ENCODE results near the gene SLC6A9. TPM values are rescaled to one million over a fixed set of nuclear protein-coding genes. Genes with fewer than 3 reads are reported as not detected.

Gene SLC6A9
- total RNA-seq, 2 donors from 2014 or later: 21.7 to 26.1 TPM

DNA sequence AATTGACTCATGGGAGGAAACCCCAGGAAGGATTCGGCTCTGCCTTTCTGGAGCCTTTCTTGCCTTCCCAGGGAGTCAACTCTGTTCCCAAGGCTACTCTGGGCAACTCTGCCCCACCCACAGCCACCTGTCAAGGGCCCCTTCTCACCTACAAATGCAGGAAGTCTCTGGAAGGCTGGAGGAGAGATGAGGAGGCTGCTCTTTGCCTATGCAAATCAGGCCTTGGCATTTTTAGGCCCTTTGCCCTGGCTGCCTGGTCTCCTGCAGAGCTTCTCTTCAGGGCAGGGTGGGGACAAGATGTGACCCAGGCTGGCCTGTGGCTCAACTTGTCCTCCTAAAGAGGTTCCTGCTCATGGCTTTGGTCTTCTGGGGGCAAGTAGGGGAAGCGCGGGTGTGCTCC lies 5.4 kb downstream of the SLC6A9 start:
- Histone ChIP-seq H3K4me3 (no peak overlapping the region), H3K4me1 (peaks cover 15% of the 10 kb centered on the region), H3K27ac (peak overlapping the region; percentile 82), H3K36me3 (no peaks in the 10 kb centered on the region), H3K9me3 (no peaks in the 10 kb centered on the region), H3K9ac (ENCODE audit: low read depth in 2 of 2, low read length in 2 of 2) (peak overlapping the region in 1 of 2 donors; percentile 63), H3K27me3 (no peaks in the 10 kb centered on the region)
- DNase-seq: peak; percentile 89
- TF ChIP-seq, protein P1, sequence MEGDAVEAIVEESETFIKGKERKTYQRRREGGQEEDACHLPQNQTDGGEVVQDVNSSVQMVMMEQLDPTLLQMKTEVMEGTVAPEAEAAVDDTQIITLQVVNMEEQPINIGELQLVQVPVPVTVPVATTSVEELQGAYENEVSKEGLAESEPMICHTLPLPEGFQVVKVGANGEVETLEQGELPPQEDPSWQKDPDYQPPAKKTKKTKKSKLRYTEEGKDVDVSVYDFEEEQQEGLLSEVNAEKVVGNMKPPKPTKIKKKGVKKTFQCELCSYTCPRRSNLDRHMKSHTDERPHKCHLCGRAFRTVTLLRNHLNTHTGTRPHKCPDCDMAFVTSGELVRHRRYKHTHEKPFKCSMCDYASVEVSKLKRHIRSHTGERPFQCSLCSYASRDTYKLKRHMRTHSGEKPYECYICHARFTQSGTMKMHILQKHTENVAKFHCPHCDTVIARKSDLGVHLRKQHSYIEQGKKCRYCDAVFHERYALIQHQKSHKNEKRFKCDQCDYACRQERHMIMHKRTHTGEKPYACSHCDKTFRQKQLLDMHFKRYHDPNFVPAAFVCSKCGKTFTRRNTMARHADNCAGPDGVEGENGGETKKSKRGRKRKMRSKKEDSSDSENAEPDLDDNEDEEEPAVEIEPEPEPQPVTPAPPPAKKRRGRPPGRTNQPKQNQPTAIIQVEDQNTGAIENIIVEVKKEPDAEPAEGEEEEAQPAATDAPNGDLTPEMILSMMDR (IDR thresholded peaks at IDR 0.05): no peak
- intact Hi-C loops (cut with DNase I): no loop called here

DNA sequence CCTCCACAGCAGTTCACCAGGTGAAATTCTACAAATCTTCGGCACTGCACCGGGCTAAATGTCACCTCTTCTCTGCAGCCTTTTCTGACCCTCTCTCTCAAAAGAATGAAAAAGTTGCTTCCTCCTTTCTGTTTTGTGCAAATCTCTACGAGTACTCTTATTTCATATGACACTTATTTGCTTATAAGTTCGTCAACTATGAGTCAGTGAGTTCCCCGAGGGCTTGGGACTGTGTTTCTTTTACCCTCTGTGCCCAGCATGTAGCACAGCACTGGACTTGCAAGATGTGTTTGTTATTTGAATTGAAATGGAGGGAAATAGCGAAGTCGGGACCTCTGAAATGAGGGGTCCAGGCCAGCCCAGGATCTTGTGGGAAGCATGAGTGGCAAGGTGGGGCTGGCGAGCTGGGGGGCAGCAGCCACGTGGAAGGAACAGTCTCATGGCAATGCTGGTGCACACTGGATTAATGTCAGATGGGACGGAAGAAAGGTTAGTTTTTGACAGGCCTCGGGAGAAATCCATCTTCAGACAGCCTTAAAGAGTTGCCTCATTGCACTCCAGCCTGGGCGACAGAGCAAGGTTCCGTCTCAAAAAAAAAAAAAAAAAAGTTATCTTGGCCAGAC lies 6.2 kb downstream of the SLC6A9 start:
- Histone ChIP-seq H3K27ac (peak overlapping the region; percentile 82), H3K36me3 (no peaks in the 10 kb centered on the region), H3K9me3 (no peaks in the 10 kb centered on the region), H3K27me3 (no peaks in the 10 kb centered on the region), H3K4me3 (no peak overlapping the region), H3K9ac (ENCODE audit: low read depth in 2 of 2, low read length in 2 of 2) (peak overlapping the region in 1 of 2 donors; percentile 38), H3K4me1 (peaks cover 15% of the 10 kb centered on the region)
- DNase-seq: no peak
- TF ChIP-seq, protein P1 (IDR thresholded peaks at IDR 0.05): no peak
- intact Hi-C loops (cut with DNase I): no loop called here

DNA sequence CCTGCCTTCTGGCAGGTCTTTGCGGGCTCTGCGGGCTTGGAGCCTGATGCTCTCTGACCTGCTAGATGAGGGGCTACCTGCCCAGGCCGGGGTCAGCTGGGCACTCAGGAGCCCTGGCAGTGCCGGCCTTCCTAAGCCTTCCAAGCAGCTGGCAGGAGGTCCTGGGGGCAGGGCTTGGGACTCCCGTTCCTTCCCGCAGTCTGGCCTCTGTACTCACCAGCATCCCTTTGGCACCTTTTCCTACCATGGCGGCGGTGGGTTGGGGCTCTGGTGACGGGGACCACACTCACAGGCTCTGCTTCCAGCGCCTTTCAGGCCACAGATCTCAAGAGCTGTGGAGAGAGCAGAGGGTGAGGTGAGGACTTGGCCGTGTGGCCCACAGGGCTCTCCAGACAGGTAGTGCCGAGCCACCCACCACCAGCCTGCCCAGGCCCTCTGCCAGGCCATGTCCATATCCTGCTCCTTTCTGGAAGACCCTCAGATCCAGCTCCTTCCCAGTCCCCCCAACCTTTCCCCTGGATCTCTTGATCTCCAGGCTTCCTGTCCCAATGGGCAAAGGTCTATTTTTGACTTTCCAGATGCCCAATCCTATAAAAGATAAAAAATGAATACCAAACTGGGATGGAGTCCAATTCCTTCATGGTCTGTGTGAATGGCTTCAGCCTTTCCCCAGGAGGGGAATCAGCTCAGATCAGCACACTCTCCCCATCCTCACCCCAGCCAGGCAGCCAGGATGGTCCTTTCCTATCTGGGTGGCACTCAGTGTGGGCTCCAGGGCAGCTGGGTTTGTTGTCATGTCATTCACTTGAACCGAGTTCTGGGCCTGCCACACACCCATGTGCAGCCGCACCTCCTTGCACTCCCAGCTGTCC lies 7.0 kb downstream of the SLC6A9 start:
- no peak for DNase-seq
- Histone ChIP-seq H3K27me3 (no peaks in the 10 kb centered on the region), H3K4me1 (peaks cover 12% of the 10 kb centered on the region), H3K27ac (no peak overlapping the region), H3K9ac (ENCODE audit: low read depth in 2 of 2, low read length in 2 of 2) (peak overlapping the region in 1 of 2 donors; percentile 38), H3K4me3 (no peak overlapping the region), H3K9me3 (no peaks in the 10 kb centered on the region), H3K36me3 (no peaks in the 10 kb centered on the region)
- TF ChIP-seq, protein P1 (IDR thresholded peaks at IDR 0.05): no peak
- intact Hi-C loops (cut with DNase I): no loop called here

GRCh38 chr1:44021581-44022321 lies 9.5 kb downstream of the SLC6A9 start:
- DNase-seq: no peak
- Histone ChIP-seq H3K4me1 (peaks cover 8% of the 10 kb centered on the region), H3K36me3 (no peaks in the 10 kb centered on the region), H3K9me3 (no peaks in the 10 kb centered on the region), H3K27me3 (no peaks in the 10 kb centered on the region), H3K4me3 (no peak overlapping the region), H3K27ac (no peak overlapping the region), H3K9ac (ENCODE audit: low read depth in 2 of 2, low read length in 2 of 2) (peak overlapping the region in 1 of 2 donors; percentile 12)
- intact Hi-C loops (cut with DNase I): no loop called here
- TF ChIP-seq, protein P1 (IDR thresholded peaks at IDR 0.05): no peak

- DNase-seq: no peak
- intact Hi-C loops (cut with DNase I): no loop called here
- Histone ChIP-seq H3K36me3 (no peaks in the 10 kb centered on the region), H3K9ac (ENCODE audit: low read depth in 2 of 2, low read length in 2 of 2) (peak overlapping the region in 1 of 2 donors; percentile 12), H3K4me3 (no peak overlapping the region), H3K27me3 (no peaks in the 10 kb centered on the region), H3K9me3 (no peaks in the 10 kb centered on the region), H3K27ac (no peak overlapping the region), H3K4me1 (peaks cover 4% of the 10 kb centered on the region)
- TF ChIP-seq, protein P1 (IDR thresholded peaks at IDR 0.05): no peak
Observed at GRCh38 chr1:44021156-44021555, 10.1 kb downstream of the SLC6A9 start.
